IMR-90 (cell line): ENCODE data around the gene RAET1E. TPM values are rescaled to one million over a fixed set of nuclear protein-coding genes. Genes with fewer than 3 reads are reported as not detected.

Experiments used
- ATAC-seq: fragments of 200-7000 bp; cut with Tn5 transposase; 2 replicates; pipeline ENCODE4 v1.9.1; 2020; ENCODE audit warnings: low read depth, mild to moderate bottlenecking, moderate library complexity
- BruUV-seq: library from RNA; stranded (reverse); fragments of 400-500 nt; replicated peaks from 2 replicates; lab custom pipeline; 2021; lab: Mats Ljungman, UMichigan
- CTCF ChIA-PET: fragments of 300-600 bp; formaldehyde crosslinking; extraction: SDS; loops from one replicate; lab custom pipeline; 2021; ENCODE audit warnings: antibody characterized with exemption; lab: Yijun Ruan, JAX
- POLR2A ChIA-PET: fragments of 300-600 bp; sonication (Branson Sonifier 250); formaldehyde crosslinking; loops from one replicate; lab custom pipeline; 2022; ENCODE audit warnings: antibody characterized with exemption; ENCODE audit not compliant: unreplicated experiment; lab: Charles Lee
- DNase-seq: peaks from one replicate; pipeline ENCODE4 v3.0.0; 2013
- H2AFZ ChIP-seq: replicated peaks from 2 replicates; pipeline ENCODE3; 2013; ENCODE audit warnings: low read length, mild to moderate bottlenecking; ENCODE audit not compliant: poor library complexity
- H2AK5ac ChIP-seq: 2 replicates; pipeline ENCODE4 v1.6.1; 2013; ENCODE audit warnings: low read depth, low read length, inconsistent platforms
- H2AK9ac ChIP-seq: replicated peaks from 2 replicates; pipeline ENCODE3; 2013; ENCODE audit warnings: mild to moderate bottlenecking, low read depth, low read length, moderate library complexity; ENCODE audit not compliant: poor library complexity
- H2BK120ac ChIP-seq: 2 replicates; pipeline ENCODE4 v1.6.1; 2013; ENCODE audit warnings: low read depth, low read length, inconsistent platforms
- H2BK15ac ChIP-seq: 3 replicates; pipeline ENCODE4 v1.6.1; 2013; ENCODE audit warnings: low read depth, low read length, inconsistent platforms
- H2BK20ac ChIP-seq: 2 replicates; pipeline ENCODE4 v1.6.1; 2013; ENCODE audit warnings: low read depth, mild to moderate bottlenecking, inconsistent platforms, low read length, moderate library complexity
- H2BK5ac ChIP-seq: 2 replicates; pipeline ENCODE4 v1.6.1; 2013; ENCODE audit warnings: mild to moderate bottlenecking, low read depth, low read length, inconsistent platforms; ENCODE audit not compliant: poor library complexity, severe bottlenecking
- H3K14ac ChIP-seq: replicated peaks from 2 replicates; pipeline ENCODE4 v1.6.1; 2013; ENCODE audit warnings: low read depth, low read length, inconsistent platforms
- H3K18ac ChIP-seq: 2 replicates; pipeline ENCODE4 v1.6.1; 2013; ENCODE audit warnings: low read depth, low read length, control low read depth
- H3K23ac ChIP-seq: 2 replicates; pipeline ENCODE4 v1.6.1; 2013; ENCODE audit warnings: low read depth, low read length, inconsistent platforms
- H3K27ac ChIP-seq: 2 replicates; pipeline ENCODE4 v1.5.1; 2013; ENCODE audit warnings: mild to moderate bottlenecking, control low read depth, low read length; ENCODE audit not compliant: insufficient read depth
- H3K27me3 ChIP-seq: 2 replicates; pipeline ENCODE4 v1.6.1; 2013; ENCODE audit warnings: low read length; ENCODE audit not compliant: control insufficient read depth, insufficient read depth
- H3K36me3 ChIP-seq: 2 replicates; pipeline ENCODE4 v1.6.1; 2013; ENCODE audit warnings: low read length, mixed read lengths; ENCODE audit not compliant: control insufficient read depth, insufficient read depth
- H3K4ac ChIP-seq: 2 replicates; pipeline ENCODE4 v1.6.1; 2013; ENCODE audit warnings: low read depth, low read length, inconsistent platforms
- H3K4me1 ChIP-seq: 2 replicates; pipeline ENCODE4 v1.6.1; 2013; ENCODE audit warnings: low read length, mixed read lengths; ENCODE audit not compliant: control insufficient read depth, insufficient read depth
- H3K4me2 ChIP-seq: 2 replicates; pipeline ENCODE4 v1.6.1; 2013; ENCODE audit warnings: low read depth, mild to moderate bottlenecking, control low read depth, low read length, moderate library complexity
- H3K4me3 ChIP-seq: 2 replicates; pipeline ENCODE4 v1.5.1; 2013; ENCODE audit warnings: low read depth, mild to moderate bottlenecking, control low read depth, low read length, moderate library complexity; ENCODE audit not compliant: insufficient read depth
- H3K56ac ChIP-seq: 2 replicates; pipeline ENCODE4 v1.6.1; 2013; ENCODE audit warnings: low read length, inconsistent platforms; ENCODE audit not compliant: insufficient read depth; ENCODE audit errors: extremely low read depth
- H3K79me1 ChIP-seq, 2 experiments: 2 replicates each; pipeline ENCODE4 v1.6.1; 2013; ENCODE audit warnings: low read length in 2 of 2, inconsistent platforms in 1 of 2, low read depth in 1 of 2
- H3K9ac ChIP-seq: 2 replicates; pipeline ENCODE4 v1.6.1; 2013; ENCODE audit warnings: low read depth, low read length, control low read depth
- H3K9me1 ChIP-seq: 2 replicates; pipeline ENCODE4 v1.6.1; 2013; ENCODE audit warnings: low read length, inconsistent platforms; ENCODE audit not compliant: insufficient read depth
- H3K9me3 ChIP-seq: 2 replicates; pipeline ENCODE4 v1.6.1; 2013; ENCODE audit warnings: low read length; ENCODE audit not compliant: control insufficient read depth, insufficient read depth
- H4K20me1 ChIP-seq: 2 replicates; pipeline ENCODE4 v1.6.1; 2013; ENCODE audit warnings: low read length, inconsistent platforms; ENCODE audit not compliant: insufficient read depth
- H4K5ac ChIP-seq: 2 replicates; pipeline ENCODE4 v1.6.1; 2013; ENCODE audit warnings: mild to moderate bottlenecking, low read depth, low read length, control low read depth
- H4K8ac ChIP-seq, 2 experiments: 2 replicates each; pipeline ENCODE4 v1.6.1; 2013; ENCODE audit warnings: low read depth in 2 of 2, low read length in 2 of 2, control low read depth in 1 of 2, inconsistent platforms in 1 of 2
- H4K91ac ChIP-seq: 2 replicates; pipeline ENCODE4 v1.6.1; 2013; ENCODE audit warnings: low read depth, low read length, inconsistent platforms; ENCODE audit not compliant: insufficient read depth
- BHLHE40 ChIP-seq: fragments of 150-350 bp; IDR thresholded peaks from 2 replicates; pipeline ENCODE4 v1.6.1; 2016; ENCODE audit warnings: mild to moderate bottlenecking, low read depth, low read length
- CEBPB ChIP-seq: IDR thresholded peaks from 2 replicates; pipeline ENCODE4 v1.6.1; 2012; ENCODE audit warnings: low read depth, low read length, improper control_type of control experiment
- CHD1 ChIP-seq: IDR thresholded peaks from 2 replicates; pipeline ENCODE4 v1.6.1; 2012; ENCODE audit warnings: low read depth, low read length, improper control_type of control experiment
- CTCF ChIP-seq: conservative IDR thresholded peaks from 2 replicates; pipeline ENCODE4 v1.5.1; 2012; ENCODE audit warnings: mild to moderate bottlenecking, low read depth, low read length, improper control_type of control experiment
- ELK1 ChIP-seq: fragments of 150-350 bp; IDR thresholded peaks from 2 replicates; pipeline ENCODE4 v1.6.1; 2016; ENCODE audit warnings: low read depth, mild to moderate bottlenecking, low read length, moderate library complexity, borderline replicate concordance
- FOS ChIP-seq: fragments of 150-350 bp; IDR thresholded peaks from 2 replicates; pipeline ENCODE4 v1.6.1; 2016; ENCODE audit warnings: low read depth, low read length
- MAFK ChIP-seq: IDR thresholded peaks from 2 replicates; pipeline ENCODE4 v1.6.1; 2012; ENCODE audit warnings: low read depth, low read length, improper control_type of control experiment
- MAZ ChIP-seq: IDR thresholded peaks from 2 replicates; pipeline ENCODE4 v1.6.1; 2012; ENCODE audit warnings: low read depth, mild to moderate bottlenecking, low read length, improper control_type of control experiment, moderate library complexity, borderline replicate concordance
- MXI1 ChIP-seq: IDR thresholded peaks from 2 replicates; pipeline ENCODE4 v1.6.1; 2012; ENCODE audit warnings: low read depth, mild to moderate bottlenecking, low read length, moderate library complexity, borderline replicate concordance
- NFE2L2 ChIP-seq: fragments of 150-350 bp; IDR thresholded peaks from 2 replicates; pipeline ENCODE4 v1.6.1; 2016; ENCODE audit warnings: low read depth, mild to moderate bottlenecking, low read length
- POLR2A ChIP-seq: IDR thresholded peaks from 2 replicates; pipeline ENCODE4 v1.6.1; 2012; ENCODE audit warnings: mild to moderate bottlenecking, low read depth, low read length
- RAD21 ChIP-seq: IDR thresholded peaks from 2 replicates; pipeline ENCODE4 v1.6.1; 2012; ENCODE audit warnings: low read length, improper control_type of control experiment
- RCOR1 ChIP-seq: IDR thresholded peaks from 2 replicates; pipeline ENCODE4 v1.6.1; 2012; ENCODE audit warnings: mild to moderate bottlenecking, low read length, improper control_type of control experiment; ENCODE audit not compliant: insufficient replicate concordance
- RFX5 ChIP-seq: IDR thresholded peaks from 2 replicates; pipeline ENCODE4 v1.8.0; 2012; ENCODE audit warnings: low read depth, mild to moderate bottlenecking, low read length, moderate library complexity
- SMC3 ChIP-seq: fragments of 150-350 bp; IDR thresholded peaks from 2 replicates; pipeline ENCODE4 v1.6.1; 2016; ENCODE audit warnings: low read depth, mild to moderate bottlenecking, antibody characterized with exemption, low read length, moderate library complexity
- WGBS, 2 experiments: methylation state at CpG; one replicate each; pipeline versions ENCODE4 v1.1.5 to v1.1.7; 2013; ENCODE audit warnings: missing lambda C conversion rate in 2 of 2; ENCODE audit not compliant: insufficient read length in 1 of 2; ENCODE audit errors: extremely low coverage in 2 of 2; 5-methylcytosine and 5-hydroxymethylcytosine counted together
- dilution Hi-C: fragments of 300-500 bp; cut with HindIII; formaldehyde crosslinking; loops from one replicate; pipeline ENCODE4 v1.14.3; 2018; ENCODE audit warnings: low sequenced_read_pairs; ENCODE audit not compliant: unreplicated experiment
- in situ Hi-C: fragments of 300-500 bp; cut with MboI; formaldehyde crosslinking; loops from 3 replicates; pipeline ENCODE4 v1.14.3; 2019; ENCODE audit warnings: low sequenced_read_pairs, inconsistent platforms, mixed read lengths
- intact Hi-C: fragments of 100-400 bp; cut with micrococcal nuclease; formaldehyde crosslinking; loops from 2 replicates; pipeline ENCODE4 v1.10.0; 2022
- polyA plus RNA-seq, 3 experiments: library from polyadenylated mRNA; depleted of rRNA; stranded (reverse); fragments of >200 nt; gene quantifications; 2 replicates each; pipeline ENCODE4 v1.2.3, GENCODE V29; 2012; ENCODE audit warnings: low replicate concordance in 1 of 3
- total RNA-seq: library from RNA; depleted of rRNA; stranded (reverse); fragments of >200 nt; gene quantifications from 2 replicates; pipeline ENCODE4 v1.2.3, GENCODE V29; 2012
- TF ChIP-seq, protein P1 (sequence below): fragments of 150-350 bp; IDR thresholded peaks from 2 replicates; pipeline ENCODE4 v1.6.1; 2017; ENCODE audit warnings: mild to moderate bottlenecking, antibody characterized with exemption, low read length, low read depth

The RAET1E gene
- total and polyA plus RNA-seq, 2 of the 4 experiments (the other 2 are of a cell fraction): not detected

GRCh38 chr6:149904661-149905370 lies 6.9 kb upstream of the RAET1E start:
- TF ChIP-seq ELK1: no peak
- TF ChIP-seq, protein P1, sequence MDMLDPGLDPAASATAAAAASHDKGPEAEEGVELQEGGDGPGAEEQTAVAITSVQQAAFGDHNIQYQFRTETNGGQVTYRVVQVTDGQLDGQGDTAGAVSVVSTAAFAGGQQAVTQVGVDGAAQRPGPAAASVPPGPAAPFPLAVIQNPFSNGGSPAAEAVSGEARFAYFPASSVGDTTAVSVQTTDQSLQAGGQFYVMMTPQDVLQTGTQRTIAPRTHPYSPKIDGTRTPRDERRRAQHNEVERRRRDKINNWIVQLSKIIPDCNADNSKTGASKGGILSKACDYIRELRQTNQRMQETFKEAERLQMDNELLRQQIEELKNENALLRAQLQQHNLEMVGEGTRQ: no peak
- TF ChIP-seq BHLHE40: no peak
- no peak for TF ChIP-seq NFE2L2
- no peak for TF ChIP-seq MAFK
- TF ChIP-seq POLR2A: no peak
- no peak for TF ChIP-seq RAD21
- no peak for TF ChIP-seq FOS
- TF ChIP-seq RFX5: no peak
- TF ChIP-seq MAZ: no peak
- TF ChIP-seq RCOR1: no peak
- TF ChIP-seq SMC3: no peak
- TF ChIP-seq MXI1: no peak
- no peak for TF ChIP-seq CHD1
- no peak for TF ChIP-seq CTCF
- TF ChIP-seq CEBPB: no peak
- Histone ChIP-seq H3K4me1 (no peaks in the 10 kb centered on the region), H4K5ac (no peak overlapping the region), H3K9me1 (no peaks in the 10 kb centered on the region), H3K36me3 (no peaks in the 10 kb centered on the region), H2AFZ (no peak overlapping the region), H2AK5ac (no peak overlapping the region), H2BK120ac (no peak overlapping the region), H3K23ac (no peak overlapping the region), H4K20me1 (no peaks in the 10 kb centered on the region), H3K9me3 (peaks cover 12% of the 10 kb centered on the region), H2BK15ac (no peak overlapping the region), H3K4me2 (no peak overlapping the region), H4K91ac (no peak overlapping the region), H3K14ac (no peak overlapping the region), H3K18ac (no peak overlapping the region), H3K4ac (no peak overlapping the region), H3K27ac (no peak overlapping the region), H3K27me3 (peaks cover 6% of the 10 kb centered on the region), H2BK20ac (no peak overlapping the region), H4K8ac (no peak overlapping the region), H2AK9ac (no peak overlapping the region), H3K79me1 (no peaks in the 10 kb centered on the region), H2BK5ac (no peak overlapping the region), H3K9ac (no peak overlapping the region), H3K56ac (no peak overlapping the region), H3K4me3 (no peak overlapping the region)
- WGBS, 2 experiments: 80% methylated on average over 6 of the region's 13 CpGs; no CpG with 5 or more reads in 1 of the 2 experiments
- BruUV-seq: no TSS peak
- ATAC-seq: no peak
- intact Hi-C loops: no loop called here
- ChIA-PET POLR2A (no interaction called here), CTCF (interaction anchor here (1.5 kb wide), 1 partner anchor 64 kb away, joined by 4 read pairs; no protein-coding TSS in a partner anchor)
- dilution Hi-C loops: no loop called here
- in situ Hi-C loops: no loop called here
- DNase-seq: no peak
